HG02981 (cell line): ENCODE data around the gene CNOT1.
A peak's percentile ranks its signal among the peaks of the same experiment; 100 is the strongest.

Source experiments
- ATAC-seq: cut with Tn5 transposase; IDR thresholded peaks from one replicate; pipeline ENCODE4 v1.9.1; 2021; ENCODE audit warnings: mild to moderate bottlenecking, moderate library complexity; ENCODE audit not compliant: unreplicated experiment

The CNOT1 gene

GRCh38 chr16:58488531-58488930, 141.1 kb downstream of the CNOT1 start:
- no peak for ATAC-seq

- ATAC-seq: peak; percentile 81
Observed at GRCh38 chr16:58487566-58488351, 141.9 kb downstream of the CNOT1 start.

- no peak for ATAC-seq
Observed at GRCh38 chr16:58485184-58485887, 144.3 kb downstream of the CNOT1 start.

GRCh38 chr16:58481931-58482330, 147.7 kb downstream of the CNOT1 start:
- ATAC-seq: no peak

- no peak for ATAC-seq
Observed at GRCh38 chr16:58481226-58481869, 148.3 kb downstream of the CNOT1 start.

- ATAC-seq: no peak
Observed at GRCh38 chr16:58478427-58478826, 151.2 kb downstream of the CNOT1 start.

- ATAC-seq: no peak
Observed at GRCh38 chr16:58476791-58477190, 152.8 kb downstream of the CNOT1 start.

- no peak for ATAC-seq
Observed at GRCh38 chr16:58475091-58475619, 154.5 kb downstream of the CNOT1 start.

GRCh38 chr16:58474296-58474695, 155.3 kb downstream of the CNOT1 start:
- ATAC-seq: no peak

- no peak for ATAC-seq
Observed at GRCh38 chr16:58472827-58473226, 156.8 kb downstream of the CNOT1 start.

GRCh38 chr16:58472266-58472665, 157.4 kb downstream of the CNOT1 start:
- ATAC-seq: no peak

- no peak for ATAC-seq
Observed at GRCh38 chr16:58471209-58471975, 158.2 kb downstream of the CNOT1 start.
